ENCODE measurements around the gene ASB4.

- TF ChIP-seq, protein P1, sequence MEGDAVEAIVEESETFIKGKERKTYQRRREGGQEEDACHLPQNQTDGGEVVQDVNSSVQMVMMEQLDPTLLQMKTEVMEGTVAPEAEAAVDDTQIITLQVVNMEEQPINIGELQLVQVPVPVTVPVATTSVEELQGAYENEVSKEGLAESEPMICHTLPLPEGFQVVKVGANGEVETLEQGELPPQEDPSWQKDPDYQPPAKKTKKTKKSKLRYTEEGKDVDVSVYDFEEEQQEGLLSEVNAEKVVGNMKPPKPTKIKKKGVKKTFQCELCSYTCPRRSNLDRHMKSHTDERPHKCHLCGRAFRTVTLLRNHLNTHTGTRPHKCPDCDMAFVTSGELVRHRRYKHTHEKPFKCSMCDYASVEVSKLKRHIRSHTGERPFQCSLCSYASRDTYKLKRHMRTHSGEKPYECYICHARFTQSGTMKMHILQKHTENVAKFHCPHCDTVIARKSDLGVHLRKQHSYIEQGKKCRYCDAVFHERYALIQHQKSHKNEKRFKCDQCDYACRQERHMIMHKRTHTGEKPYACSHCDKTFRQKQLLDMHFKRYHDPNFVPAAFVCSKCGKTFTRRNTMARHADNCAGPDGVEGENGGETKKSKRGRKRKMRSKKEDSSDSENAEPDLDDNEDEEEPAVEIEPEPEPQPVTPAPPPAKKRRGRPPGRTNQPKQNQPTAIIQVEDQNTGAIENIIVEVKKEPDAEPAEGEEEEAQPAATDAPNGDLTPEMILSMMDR (IDR thresholded peaks at IDR 0.05) = no peak
- no peak for TF ChIP-seq POLR2A (IDR thresholded peaks at IDR 0.05)
Measured at GRCh38 chr7:95535662-95536061, 49.9 kb downstream of the ASB4 start.

Data from adrenal gland (tissue), 5 donors.